ENCODE data around the gene DCHS2.

DNA sequence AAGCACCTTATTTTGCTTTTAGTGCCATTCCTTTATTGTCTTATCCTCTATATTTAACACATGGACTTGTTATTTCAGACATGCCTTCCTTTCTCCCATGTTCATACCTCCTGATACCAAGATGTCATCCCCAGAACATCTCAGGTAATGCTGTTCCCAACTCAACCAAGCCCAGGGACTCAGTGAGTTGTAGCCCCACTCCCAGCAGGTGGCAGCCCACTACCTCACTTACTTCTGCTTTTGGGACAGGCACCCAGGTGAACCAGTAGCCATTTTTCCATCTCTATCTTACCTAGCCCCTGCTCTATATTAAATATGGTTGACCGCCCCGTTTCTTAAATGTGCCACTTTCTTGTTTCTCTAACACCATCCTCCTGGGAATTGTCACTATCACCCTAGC, 199.0 kb downstream of the DCHS2 start:
- TF ChIP-seq, protein P1, sequence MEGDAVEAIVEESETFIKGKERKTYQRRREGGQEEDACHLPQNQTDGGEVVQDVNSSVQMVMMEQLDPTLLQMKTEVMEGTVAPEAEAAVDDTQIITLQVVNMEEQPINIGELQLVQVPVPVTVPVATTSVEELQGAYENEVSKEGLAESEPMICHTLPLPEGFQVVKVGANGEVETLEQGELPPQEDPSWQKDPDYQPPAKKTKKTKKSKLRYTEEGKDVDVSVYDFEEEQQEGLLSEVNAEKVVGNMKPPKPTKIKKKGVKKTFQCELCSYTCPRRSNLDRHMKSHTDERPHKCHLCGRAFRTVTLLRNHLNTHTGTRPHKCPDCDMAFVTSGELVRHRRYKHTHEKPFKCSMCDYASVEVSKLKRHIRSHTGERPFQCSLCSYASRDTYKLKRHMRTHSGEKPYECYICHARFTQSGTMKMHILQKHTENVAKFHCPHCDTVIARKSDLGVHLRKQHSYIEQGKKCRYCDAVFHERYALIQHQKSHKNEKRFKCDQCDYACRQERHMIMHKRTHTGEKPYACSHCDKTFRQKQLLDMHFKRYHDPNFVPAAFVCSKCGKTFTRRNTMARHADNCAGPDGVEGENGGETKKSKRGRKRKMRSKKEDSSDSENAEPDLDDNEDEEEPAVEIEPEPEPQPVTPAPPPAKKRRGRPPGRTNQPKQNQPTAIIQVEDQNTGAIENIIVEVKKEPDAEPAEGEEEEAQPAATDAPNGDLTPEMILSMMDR (IDR thresholded peaks at IDR 0.05), result no peak
- TF ChIP-seq POLR2A (IDR thresholded peaks at IDR 0.05), result no peak
- TF ChIP-seq POLR2AphosphoS5 (IDR thresholded peaks at IDR 0.05), result no peak
